GM12801 (cell line): ENCODE data around the gene CASZ1.

Experiments used
- CTCF ChIP-seq: IDR thresholded peaks from one replicate; pipeline ENCODE4 v1.5.1; 2011; ENCODE audit warnings: control low read depth; ENCODE audit not compliant: insufficient read length; ENCODE audit errors: extremely low read depth

CASZ1 gene

GRCh38 chr1:10676963-10677362 lies 119.5 kb downstream of the CASZ1 start:
- TF ChIP-seq CTCF: no peak

DNA sequence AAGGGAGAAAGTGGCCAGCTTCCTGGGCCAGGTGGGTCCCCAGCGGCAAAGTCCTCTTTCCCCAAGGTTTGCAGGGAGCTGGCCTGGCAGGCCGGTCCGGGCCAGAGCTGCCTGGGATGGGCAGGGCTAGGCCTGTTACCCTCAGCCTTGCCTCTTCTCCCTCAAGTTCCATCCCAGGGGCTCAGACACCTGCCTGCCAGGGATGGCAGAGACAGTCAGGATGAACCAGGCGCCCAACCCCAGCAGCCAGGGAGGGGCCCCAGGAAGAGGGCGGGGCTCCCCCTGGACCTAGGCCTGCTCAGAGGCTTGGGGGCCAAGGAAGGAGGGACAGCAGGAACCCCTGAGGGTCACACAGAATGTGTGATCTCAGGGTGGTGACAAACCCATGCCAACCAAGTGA lies 120.6 kb downstream of the CASZ1 start:
- TF ChIP-seq CTCF: no peak

GRCh38 chr1:10674700-10675609 lies 121.5 kb downstream of the CASZ1 start:
- no peak for TF ChIP-seq CTCF

DNA sequence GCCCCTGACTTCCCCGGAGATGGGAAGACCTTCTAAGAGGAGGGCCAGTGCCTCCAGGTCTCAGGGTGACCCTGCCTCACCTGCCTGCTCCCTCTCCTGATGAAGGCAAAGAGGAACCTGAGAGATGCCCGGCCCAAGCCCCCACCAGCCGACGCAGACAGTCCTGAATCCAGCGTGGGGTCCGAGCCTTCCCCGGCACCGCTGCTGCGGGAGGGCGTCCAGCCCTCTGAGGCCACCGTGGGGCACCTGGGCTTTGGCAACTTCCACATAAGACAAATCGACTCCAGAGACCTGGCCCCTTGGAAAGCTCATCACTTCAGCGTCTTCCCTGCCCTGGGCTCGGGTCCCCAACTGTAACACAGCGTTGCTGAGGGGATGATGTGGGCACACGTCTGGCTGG lies 122.2 kb downstream of the CASZ1 start:
- no peak for TF ChIP-seq CTCF

DNA sequence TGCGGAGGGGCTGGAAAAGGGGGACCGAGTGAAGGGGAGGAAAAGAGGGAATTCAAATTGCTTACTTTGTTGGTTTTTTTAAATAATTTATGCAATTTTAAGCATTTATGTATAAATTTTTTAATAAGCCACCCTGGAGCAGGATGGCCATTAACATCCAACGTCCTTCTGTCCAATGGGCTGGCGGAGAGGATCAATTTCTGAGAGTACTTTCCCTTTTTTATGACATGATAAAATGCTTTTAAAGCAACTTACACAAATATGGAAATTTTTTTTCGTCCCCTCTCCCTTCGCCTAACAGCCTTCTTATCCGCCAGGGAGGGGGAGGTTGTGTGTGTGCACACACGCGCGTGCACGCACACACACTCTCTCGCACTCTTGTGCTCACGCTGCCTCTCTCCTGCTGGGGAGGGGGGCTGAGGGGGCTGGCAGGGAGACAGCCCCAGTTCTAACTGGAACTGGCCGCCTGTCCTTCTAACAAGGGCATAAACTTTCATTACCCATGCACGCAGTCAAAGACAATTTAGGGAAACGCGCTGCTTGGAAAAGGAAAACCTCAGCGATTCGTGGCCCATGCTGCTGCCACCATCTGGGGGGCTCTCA lies 123.2 kb downstream of the CASZ1 start:
- no peak for TF ChIP-seq CTCF

- TF ChIP-seq CTCF: no peak
Observed at GRCh38 chr1:10672343-10673050, 123.9 kb downstream of the CASZ1 start.

- no peak for TF ChIP-seq CTCF
Observed at GRCh38 chr1:10671622-10672342, 124.7 kb downstream of the CASZ1 start.
